ENCODE results near the gene PRTG.
"Not testable (repeated sequence)": the region's sequence is repeated elsewhere in the genome, so short reads cannot be mapped to it uniquely, and the experiment has no call there.

Gene PRTG

GRCh38 chr15:55694652-55695150 is 48.3 kb downstream of the PRTG start:
- H3K4me3 ChIP-seq (ENCODE audit: low read depth, low read length), result no peak overlapping the region
- DNase-seq (ENCODE audit: low read depth), result peak; percentile 6

DNA sequence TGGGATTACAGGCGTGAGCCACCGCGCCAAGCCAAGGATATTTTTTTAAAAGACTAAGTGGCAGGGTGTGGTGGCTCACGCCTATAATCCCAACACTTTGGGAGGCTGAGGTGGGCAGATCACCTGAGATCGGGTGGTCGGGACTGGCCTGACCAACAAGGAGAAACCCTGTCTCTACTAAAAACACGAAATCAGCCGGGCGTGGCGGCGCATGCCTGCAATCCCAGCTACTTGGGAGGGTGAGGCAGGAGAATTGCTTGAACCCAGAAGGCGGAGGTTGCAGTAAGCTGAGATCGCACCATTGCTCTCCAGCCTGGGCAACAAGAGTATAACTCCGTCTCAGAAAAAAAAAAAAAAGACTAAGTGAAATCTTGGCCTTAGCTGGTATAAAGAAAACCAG is 49.8 kb downstream of the PRTG start:
- not testable (repeated sequence) for H3K4me3 ChIP-seq (ENCODE audit: low read depth, low read length); DNase-seq (ENCODE audit: low read depth)

More at GRCh38 chr15:55694652-55695150, 48.3 kb downstream of the PRTG start:
- TF ChIP-seq, protein P1, sequence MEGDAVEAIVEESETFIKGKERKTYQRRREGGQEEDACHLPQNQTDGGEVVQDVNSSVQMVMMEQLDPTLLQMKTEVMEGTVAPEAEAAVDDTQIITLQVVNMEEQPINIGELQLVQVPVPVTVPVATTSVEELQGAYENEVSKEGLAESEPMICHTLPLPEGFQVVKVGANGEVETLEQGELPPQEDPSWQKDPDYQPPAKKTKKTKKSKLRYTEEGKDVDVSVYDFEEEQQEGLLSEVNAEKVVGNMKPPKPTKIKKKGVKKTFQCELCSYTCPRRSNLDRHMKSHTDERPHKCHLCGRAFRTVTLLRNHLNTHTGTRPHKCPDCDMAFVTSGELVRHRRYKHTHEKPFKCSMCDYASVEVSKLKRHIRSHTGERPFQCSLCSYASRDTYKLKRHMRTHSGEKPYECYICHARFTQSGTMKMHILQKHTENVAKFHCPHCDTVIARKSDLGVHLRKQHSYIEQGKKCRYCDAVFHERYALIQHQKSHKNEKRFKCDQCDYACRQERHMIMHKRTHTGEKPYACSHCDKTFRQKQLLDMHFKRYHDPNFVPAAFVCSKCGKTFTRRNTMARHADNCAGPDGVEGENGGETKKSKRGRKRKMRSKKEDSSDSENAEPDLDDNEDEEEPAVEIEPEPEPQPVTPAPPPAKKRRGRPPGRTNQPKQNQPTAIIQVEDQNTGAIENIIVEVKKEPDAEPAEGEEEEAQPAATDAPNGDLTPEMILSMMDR (IDR thresholded peaks at IDR 0.05; ENCODE audit: low read depth, low read length), result no peak
- TF ChIP-seq MYC (IDR thresholded peaks at IDR 0.05; ENCODE audit: low read depth, low read length) (no peak), POLR2A (IDR thresholded peaks at IDR 0.05; ENCODE audit: extremely low read depth, insufficient read length) (no peak)
- TF ChIP-seq, protein P2, sequence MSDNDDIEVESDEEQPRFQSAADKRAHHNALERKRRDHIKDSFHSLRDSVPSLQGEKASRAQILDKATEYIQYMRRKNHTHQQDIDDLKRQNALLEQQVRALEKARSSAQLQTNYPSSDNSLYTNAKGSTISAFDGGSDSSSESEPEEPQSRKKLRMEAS (IDR thresholded peaks at IDR 0.05; ENCODE audit: low read depth, low read length), result no peak

GRCh38 chr15:55687792-55688191 is 55.2 kb downstream of the PRTG start:
- DNase-seq (ENCODE audit: low read depth), result no peak
- H3K4me3 ChIP-seq (ENCODE audit: low read depth, low read length), result no peak overlapping the region
- TF ChIP-seq, protein P2 (IDR thresholded peaks at IDR 0.05; ENCODE audit: low read depth, low read length), result no peak
- TF ChIP-seq, protein P1 (IDR thresholded peaks at IDR 0.05; ENCODE audit: low read depth, low read length), result no peak
- TF ChIP-seq MYC (IDR thresholded peaks at IDR 0.05; ENCODE audit: low read depth, low read length) (no peak), POLR2A (IDR thresholded peaks at IDR 0.05; ENCODE audit: extremely low read depth, insufficient read length) (no peak)

- peak; percentile 22 for DNase-seq (ENCODE audit: low read depth)
- H3K4me3 ChIP-seq (ENCODE audit: low read depth, low read length), result no peak overlapping the region
- TF ChIP-seq, protein P1 (IDR thresholded peaks at IDR 0.05; ENCODE audit: low read depth, low read length), result no peak
- no peak for TF ChIP-seq POLR2A (IDR thresholded peaks at IDR 0.05; ENCODE audit: extremely low read depth, insufficient read length)
- TF ChIP-seq, protein P2 (IDR thresholded peaks at IDR 0.05; ENCODE audit: low read depth, low read length), result no peak
- no peak for TF ChIP-seq MYC (IDR thresholded peaks at IDR 0.05; ENCODE audit: low read depth, low read length)
Measured at GRCh38 chr15:55685286-55685685, 57.7 kb downstream of the PRTG start.

DNA sequence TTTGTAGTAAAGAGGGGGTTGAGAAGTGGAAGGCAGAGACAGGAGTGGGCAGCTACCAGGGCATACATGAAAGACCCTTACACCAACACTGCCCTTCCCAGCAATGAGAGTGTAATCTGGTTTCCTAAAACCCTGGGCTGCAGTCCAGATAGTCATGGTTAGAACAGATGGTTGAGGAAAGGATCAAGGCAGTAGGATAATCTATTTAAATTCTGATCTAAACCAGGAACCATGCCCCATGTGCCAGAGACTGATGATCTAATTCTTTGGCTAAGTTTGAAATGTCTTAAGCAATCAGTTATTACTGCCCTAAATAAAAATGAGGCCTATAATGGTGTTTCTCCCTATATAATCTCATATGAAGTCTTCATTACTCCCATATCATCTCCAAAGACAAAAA is 59.6 kb downstream of the PRTG start:
- DNase-seq (ENCODE audit: low read depth), result no peak
- TF ChIP-seq POLR2A (IDR thresholded peaks at IDR 0.05; ENCODE audit: extremely low read depth, insufficient read length), result no peak
- TF ChIP-seq, protein P1 (IDR thresholded peaks at IDR 0.05; ENCODE audit: low read depth, low read length), result no peak
- no peak for TF ChIP-seq MYC (IDR thresholded peaks at IDR 0.05; ENCODE audit: low read depth, low read length)
- TF ChIP-seq, protein P2 (IDR thresholded peaks at IDR 0.05; ENCODE audit: low read depth, low read length), result no peak
- no peak overlapping the region for H3K4me3 ChIP-seq (ENCODE audit: low read depth, low read length)

DNA sequence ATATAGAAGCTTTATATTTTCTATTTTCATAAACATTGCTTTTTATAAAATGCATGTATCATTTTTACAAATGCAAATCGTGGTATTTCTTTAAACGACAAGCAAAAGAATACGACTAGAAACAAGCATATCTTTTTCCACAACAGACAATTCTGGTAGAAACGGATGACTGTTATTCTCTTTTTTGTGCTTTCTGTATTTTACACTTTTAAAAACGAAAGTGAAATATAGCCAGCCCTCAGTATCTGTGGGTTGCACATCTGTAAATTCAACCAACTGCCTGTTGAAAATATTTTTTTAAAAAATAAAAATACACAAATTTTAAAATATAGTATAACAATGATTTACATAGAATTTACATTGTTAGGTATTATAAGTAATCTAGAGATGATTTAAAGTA is 61.3 kb downstream of the PRTG start:
- DNase-seq (ENCODE audit: low read depth), result no peak
- no peak overlapping the region for H3K4me3 ChIP-seq (ENCODE audit: low read depth, low read length)
- TF ChIP-seq, protein P2 (IDR thresholded peaks at IDR 0.05; ENCODE audit: low read depth, low read length), result no peak
- TF ChIP-seq, protein P1 (IDR thresholded peaks at IDR 0.05; ENCODE audit: low read depth, low read length), result no peak
- TF ChIP-seq MYC (IDR thresholded peaks at IDR 0.05; ENCODE audit: low read depth, low read length), result no peak
- TF ChIP-seq POLR2A (IDR thresholded peaks at IDR 0.05; ENCODE audit: extremely low read depth, insufficient read length), result no peak

All from NB4 (cell line).